Tracheal epithelial cell (primary cell): Measurements from ENCODE around the gene RBM22. TPM values are rescaled to one million over a fixed set of nuclear protein-coding genes. Genes with fewer than 3 reads are reported as not detected.

Experiments used
- total RNA-seq: library from RNA; depleted of rRNA; stranded (reverse); fragments of >200 nt; gene quantifications from 2 replicates; pipeline ENCODE4 v1.2.1, GENCODE V29; 2014

The RBM22 gene
- total RNA-seq, result 14.3 and 17.8 TPM in 2 replicates

GRCh38 chr5:150700594-150701377 is at the start of gene RBM22:
TSS of gene RBM22 (minus strand) at chr5:150701062. CDS start at chr5:150700985, 77 bp downstream.

GRCh38 chr5:150661086-150661485 is 39.8 kb downstream of the RBM22 start, which contains the start of gene MYOZ3:
TSS of gene MYOZ3 (plus strand) at chr5:150661251. CDS start at chr5:150662942, 1,691 bp downstream.

Other genes starting within 250 kb of the RBM22 start
- gene NDST1, start 192.9 kb downstream of the RBM22 start, total RNA-seq, result 40.7 and 56.3 TPM in 2 replicates
- 1.5 and 5.3 TPM in 2 replicates for gene SYNPO, start 60.4 kb downstream of the RBM22 start, total RNA-seq
- under 0.01 and 0.24 TPM in 2 replicates for gene MYOZ3, start 39.8 kb downstream of the RBM22 start, total RNA-seq
- 26.7 and 39.9 TPM in 2 replicates for gene DCTN4, start 58.0 kb upstream of the RBM22 start, total RNA-seq
- gene SMIM3, start 77.7 kb upstream of the RBM22 start, total RNA-seq, result 7.0 and 10.8 TPM in 2 replicates
- gene IRGM, start 145.5 kb upstream of the RBM22 start, total RNA-seq, result not detected in 2 replicates
- gene ZNF300, start 203.9 kb upstream of the RBM22 start, total RNA-seq, result 2.7 and 3.4 TPM in 2 replicates